DOHH2 (cell line): ENCODE results near the gene ZDHHC5.

ENCODE experiments used
- EZH2phosphoT487 ChIP-seq: fragments of 200-600 bp; sonication (generic); IDR thresholded peaks from 2 replicates; pipeline ENCODE4 v1.6.1; 2017; ENCODE audit warnings: borderline replicate concordance, mild to moderate bottlenecking, antibody characterized with exemption, low read length, moderate library complexity, mixed read lengths
- TF ChIP-seq, protein P1 (sequence below): fragments of 200-600 bp; sonication (generic); IDR thresholded peaks from one replicate; pipeline ENCODE4 v1.5.1; 2014; ENCODE audit warnings: antibody characterized with exemption, mild to moderate bottlenecking, low read depth, low read length; ENCODE audit not compliant: poor library complexity, severe bottlenecking

GRCh38 chr11:57674251-57674650 is 6.3 kb downstream of the ZDHHC5 start:
- TF ChIP-seq, protein P1, sequence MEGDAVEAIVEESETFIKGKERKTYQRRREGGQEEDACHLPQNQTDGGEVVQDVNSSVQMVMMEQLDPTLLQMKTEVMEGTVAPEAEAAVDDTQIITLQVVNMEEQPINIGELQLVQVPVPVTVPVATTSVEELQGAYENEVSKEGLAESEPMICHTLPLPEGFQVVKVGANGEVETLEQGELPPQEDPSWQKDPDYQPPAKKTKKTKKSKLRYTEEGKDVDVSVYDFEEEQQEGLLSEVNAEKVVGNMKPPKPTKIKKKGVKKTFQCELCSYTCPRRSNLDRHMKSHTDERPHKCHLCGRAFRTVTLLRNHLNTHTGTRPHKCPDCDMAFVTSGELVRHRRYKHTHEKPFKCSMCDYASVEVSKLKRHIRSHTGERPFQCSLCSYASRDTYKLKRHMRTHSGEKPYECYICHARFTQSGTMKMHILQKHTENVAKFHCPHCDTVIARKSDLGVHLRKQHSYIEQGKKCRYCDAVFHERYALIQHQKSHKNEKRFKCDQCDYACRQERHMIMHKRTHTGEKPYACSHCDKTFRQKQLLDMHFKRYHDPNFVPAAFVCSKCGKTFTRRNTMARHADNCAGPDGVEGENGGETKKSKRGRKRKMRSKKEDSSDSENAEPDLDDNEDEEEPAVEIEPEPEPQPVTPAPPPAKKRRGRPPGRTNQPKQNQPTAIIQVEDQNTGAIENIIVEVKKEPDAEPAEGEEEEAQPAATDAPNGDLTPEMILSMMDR, result no peak
- no peak for TF ChIP-seq EZH2phosphoT487
